Lower lobe of right lung (tissue), 2 donors: ENCODE data around the gene TWF2. TPM values are rescaled to one million over a fixed set of nuclear protein-coding genes. Genes with fewer than 3 reads are reported as not detected.

Experiments
- ATAC-seq, 2 donors: fragments of 200-7000 bp; cut with Tn5 transposase; one replicate each; pipeline ENCODE4 v1.9.1; 2020 to 2022; ENCODE audit warnings: mild to moderate bottlenecking in 2 of 2, moderate library complexity in 2 of 2
- DNase-seq: peaks from one replicate; pipeline ENCODE4 v3.0.0-alpha.2; 2020
- H3K27ac ChIP-seq: fragments of 200-600 bp; one replicate; pipeline ENCODE4 v1.8.0; 2022
- H3K27me3 ChIP-seq: fragments of 200-600 bp; one replicate; pipeline ENCODE4 v1.8.0; 2022; ENCODE audit warnings: low read depth
- H3K36me3 ChIP-seq: fragments of 200-600 bp; one replicate; pipeline ENCODE4 v1.8.0; 2022; ENCODE audit warnings: mild to moderate bottlenecking
- H3K4me1 ChIP-seq: fragments of 200-600 bp; one replicate; pipeline ENCODE4 v1.8.0; 2022
- H3K4me3 ChIP-seq: fragments of 200-600 bp; one replicate; pipeline ENCODE4 v1.8.0; 2022; ENCODE audit warnings: mild to moderate bottlenecking
- H3K9me3 ChIP-seq: fragments of 200-600 bp; one replicate; pipeline ENCODE4 v1.8.0; 2022
- CTCF ChIP-seq: fragments of 200-600 bp; IDR thresholded peaks from one replicate; pipeline ENCODE4 v1.8.0; 2022; ENCODE audit warnings: antibody characterized with exemption, mild to moderate bottlenecking
- intact Hi-C: fragments of 100-400 bp; cut with DNase I; formaldehyde crosslinking; loops from one replicate; pipeline ENCODE4 v1.11.0; 2022
- total RNA-seq: library from RNA; stranded (reverse); fragmentation: NEBNext Ultra II Directional; extraction: Animal tissue kit (Norgen Biotek cat#: 25700); gene quantifications from one replicate; pipeline ENCODE4 v1.2.1, GENCODE V29; 2021
- donor health status: DM: no; HTN: yes; CAD: no; lungs with severe emphysema.

The TWF2 gene
- total RNA-seq, 1 donor from 2014 or later, result 62.2 TPM

- ATAC-seq, result peak; percentile 0 to 2
- intact Hi-C loops, result no loop called here
- H3K4me3 ChIP-seq, result peak overlapping the region; percentile 99
Measured at GRCh38 chr3:52197499-52197841, 41.5 kb downstream of the TWF2 start.

GRCh38 chr3:52196977-52197376, 42.0 kb downstream of the TWF2 start:
- Histone ChIP-seq H3K36me3 (peaks cover 25% of the 10 kb centered on the region), H3K9me3 (no peaks in the 10 kb centered on the region), H3K27ac (peak overlapping the region; percentile 91), H3K27me3 (no peaks in the 10 kb centered on the region), H3K4me3 (peak overlapping the region; percentile 99), H3K4me1 (peaks cover 74% of the 10 kb centered on the region)
- no peak for TF ChIP-seq CTCF
- intact Hi-C loops, result no loop called here
- ATAC-seq, result peak; percentile 43 to 73
- peak; percentile 79 for DNase-seq

More at GRCh38 chr3:52197499-52197841, 41.5 kb downstream of the TWF2 start:
- H3K9me3 ChIP-seq, result no peaks in the 10 kb centered on the region
- H3K27ac ChIP-seq, result peak overlapping the region; percentile 91
- TF ChIP-seq CTCF, result no peak
- no peaks in the 10 kb centered on the region for H3K27me3 ChIP-seq
- peaks cover 30% of the 10 kb centered on the region for H3K36me3 ChIP-seq
- peaks cover 79% of the 10 kb centered on the region for H3K4me1 ChIP-seq
- no peak for DNase-seq

GRCh38 chr3:52195823-52196331, 43.1 kb downstream of the TWF2 start:
- peaks cover 72% of the 10 kb centered on the region for H3K4me1 ChIP-seq
- no peak for TF ChIP-seq CTCF
- intact Hi-C loops, result no loop called here
- H3K36me3 ChIP-seq, result peaks cover 18% of the 10 kb centered on the region
- ATAC-seq (peak; percentile 41 to 47), DNase-seq (peak; percentile 71)
- H3K27me3 ChIP-seq, result no peaks in the 10 kb centered on the region
- no peak overlapping the region for H3K4me3 ChIP-seq
- H3K9me3 ChIP-seq, result no peaks in the 10 kb centered on the region
- peak overlapping the region; percentile 91 for H3K27ac ChIP-seq

GRCh38 chr3:52195291-52195597, 43.7 kb downstream of the TWF2 start:
- peaks cover 12% of the 10 kb centered on the region for H3K36me3 ChIP-seq
- no peak for DNase-seq
- peak overlapping the region; percentile 91 for H3K27ac ChIP-seq
- TF ChIP-seq CTCF, result no peak
- H3K27me3 ChIP-seq, result no peaks in the 10 kb centered on the region
- no peak for ATAC-seq
- no peak overlapping the region for H3K4me3 ChIP-seq
- H3K9me3 ChIP-seq, result no peaks in the 10 kb centered on the region
- peaks cover 72% of the 10 kb centered on the region for H3K4me1 ChIP-seq
- intact Hi-C loops, result no loop called here

GRCh38 chr3:52194485-52195290, 44.3 kb downstream of the TWF2 start:
- H3K27ac ChIP-seq, result no peak overlapping the region
- peaks cover 6% of the 10 kb centered on the region for H3K36me3 ChIP-seq
- no peak for TF ChIP-seq CTCF
- no peaks in the 10 kb centered on the region for H3K27me3 ChIP-seq
- no peaks in the 10 kb centered on the region for H3K9me3 ChIP-seq
- intact Hi-C loops, result no loop called here
- DNase-seq, result peak; percentile 88
- peaks cover 72% of the 10 kb centered on the region for H3K4me1 ChIP-seq
- ATAC-seq, result peak; percentile 11 to 47
- H3K4me3 ChIP-seq, result no peak overlapping the region
